ENCODE data around the gene LKAAEAR1. TPM values are rescaled to one million over a fixed set of nuclear protein-coding genes. Genes with fewer than 3 reads are reported as not detected.

The LKAAEAR1 gene
- total and polyA plus RNA-seq, 2 donors from 2014 or later: 0.31 TPM; not detected in 1

DNA sequence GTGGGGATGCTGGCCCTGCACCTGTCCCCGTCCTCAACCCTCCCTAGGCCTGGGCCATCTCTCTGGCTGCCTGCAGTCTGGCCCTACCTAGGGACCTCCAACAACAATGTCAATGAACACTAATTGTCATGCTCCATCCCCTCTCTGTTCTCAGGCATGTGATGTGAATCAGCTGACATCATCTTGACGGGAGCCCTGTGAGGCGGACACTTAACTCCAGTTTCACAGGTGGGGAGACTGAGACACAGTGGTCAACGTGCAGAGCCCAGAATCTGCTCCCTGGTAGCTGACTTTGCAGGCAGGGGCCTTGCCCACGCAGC, 22.0 kb downstream of the LKAAEAR1 start:
- TF ChIP-seq, protein P1, sequence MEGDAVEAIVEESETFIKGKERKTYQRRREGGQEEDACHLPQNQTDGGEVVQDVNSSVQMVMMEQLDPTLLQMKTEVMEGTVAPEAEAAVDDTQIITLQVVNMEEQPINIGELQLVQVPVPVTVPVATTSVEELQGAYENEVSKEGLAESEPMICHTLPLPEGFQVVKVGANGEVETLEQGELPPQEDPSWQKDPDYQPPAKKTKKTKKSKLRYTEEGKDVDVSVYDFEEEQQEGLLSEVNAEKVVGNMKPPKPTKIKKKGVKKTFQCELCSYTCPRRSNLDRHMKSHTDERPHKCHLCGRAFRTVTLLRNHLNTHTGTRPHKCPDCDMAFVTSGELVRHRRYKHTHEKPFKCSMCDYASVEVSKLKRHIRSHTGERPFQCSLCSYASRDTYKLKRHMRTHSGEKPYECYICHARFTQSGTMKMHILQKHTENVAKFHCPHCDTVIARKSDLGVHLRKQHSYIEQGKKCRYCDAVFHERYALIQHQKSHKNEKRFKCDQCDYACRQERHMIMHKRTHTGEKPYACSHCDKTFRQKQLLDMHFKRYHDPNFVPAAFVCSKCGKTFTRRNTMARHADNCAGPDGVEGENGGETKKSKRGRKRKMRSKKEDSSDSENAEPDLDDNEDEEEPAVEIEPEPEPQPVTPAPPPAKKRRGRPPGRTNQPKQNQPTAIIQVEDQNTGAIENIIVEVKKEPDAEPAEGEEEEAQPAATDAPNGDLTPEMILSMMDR (IDR thresholded peaks at IDR 0.05; ENCODE audit: borderline replicate concordance, extremely low read depth, insufficient read depth): no peak
- Histone ChIP-seq H3K4me1 (ENCODE audit: control insufficient read depth in 2 of 3, insufficient read depth in 2 of 3, low read depth in 1 of 3, low read length in 3 of 3) (peaks cover 0 to 19% (median 6%) of the 10 kb centered on the region in 3 donors), H3K36me3 (ENCODE audit: control insufficient read depth in 2 of 3, insufficient read depth in 3 of 3, low read length in 3 of 3) (no peaks in the 10 kb centered on the region), H3K27me3 (ENCODE audit: control insufficient read depth, insufficient read depth, low read length) (no peaks in the 10 kb centered on the region), H3K9me3 (ENCODE audit: control insufficient read depth in 2 of 3, insufficient read depth in 1 of 3, low read length in 3 of 3) (no peaks in the 10 kb centered on the region), H3K4me3 (ENCODE audit: low read length in 3 of 3) (peak overlapping the region in 2 of 3 donors; percentile 58 to 74), H3K9ac (ENCODE audit: low read length in 3 of 3) (peak overlapping the region in 2 of 3 donors; percentile 41 to 73), H3K27ac (ENCODE audit: low read depth in 2 of 2, low read length in 2 of 2) (peak overlapping the region; percentile 65 to 78)
- FAIRE-seq: no peak
- DNase-seq: peak in 1 of 5 donors; percentile 53
- intact Hi-C loops (cut with DNase I): no loop called here

DNA sequence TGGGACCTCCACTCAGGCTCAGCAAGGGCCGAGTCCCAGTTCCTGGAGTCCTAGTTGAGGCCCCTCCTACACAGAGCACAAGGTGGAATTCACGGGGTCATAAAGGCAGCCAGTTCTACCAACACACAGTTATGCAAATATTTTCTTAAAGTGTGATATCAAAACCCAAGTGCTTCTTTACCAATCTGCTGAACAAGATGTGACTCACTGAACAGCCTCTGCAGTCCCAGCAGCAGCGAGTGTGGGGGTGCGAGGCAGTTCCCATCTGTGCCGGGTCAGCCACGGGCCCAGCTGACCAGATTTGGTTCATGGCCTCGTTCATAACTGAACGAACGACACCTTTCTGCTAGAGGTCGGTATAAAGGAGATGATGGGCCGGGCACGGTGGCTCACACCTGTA, 25.7 kb downstream of the LKAAEAR1 start:
- TF ChIP-seq, protein P1 (IDR thresholded peaks at IDR 0.05; ENCODE audit: borderline replicate concordance, extremely low read depth, insufficient read depth): no peak
- DNase-seq (no peak), FAIRE-seq (no peak)
- Histone ChIP-seq H3K27ac (ENCODE audit: low read depth in 2 of 2, low read length in 2 of 2) (no peak overlapping the region), H3K4me3 (ENCODE audit: low read length in 3 of 3) (no peak overlapping the region), H3K9me3 (ENCODE audit: control insufficient read depth in 2 of 3, insufficient read depth in 1 of 3, low read length in 3 of 3) (no peaks in the 10 kb centered on the region), H3K27me3 (ENCODE audit: control insufficient read depth, insufficient read depth, low read length) (no peaks in the 10 kb centered on the region), H3K36me3 (ENCODE audit: control insufficient read depth in 2 of 3, insufficient read depth in 3 of 3, low read length in 3 of 3) (no peaks in the 10 kb centered on the region), H3K9ac (ENCODE audit: low read length in 3 of 3) (no peak overlapping the region), H3K4me1 (ENCODE audit: control insufficient read depth in 2 of 3, insufficient read depth in 2 of 3, low read depth in 1 of 3, low read length in 3 of 3) (peaks cover 0 to 22% (median 0%) of the 10 kb centered on the region in 3 donors)
- intact Hi-C loops (cut with DNase I): loop anchor here (5.0 kb wide), 1 partner anchor 436 kb away; no protein-coding TSS in a partner anchor

DNA sequence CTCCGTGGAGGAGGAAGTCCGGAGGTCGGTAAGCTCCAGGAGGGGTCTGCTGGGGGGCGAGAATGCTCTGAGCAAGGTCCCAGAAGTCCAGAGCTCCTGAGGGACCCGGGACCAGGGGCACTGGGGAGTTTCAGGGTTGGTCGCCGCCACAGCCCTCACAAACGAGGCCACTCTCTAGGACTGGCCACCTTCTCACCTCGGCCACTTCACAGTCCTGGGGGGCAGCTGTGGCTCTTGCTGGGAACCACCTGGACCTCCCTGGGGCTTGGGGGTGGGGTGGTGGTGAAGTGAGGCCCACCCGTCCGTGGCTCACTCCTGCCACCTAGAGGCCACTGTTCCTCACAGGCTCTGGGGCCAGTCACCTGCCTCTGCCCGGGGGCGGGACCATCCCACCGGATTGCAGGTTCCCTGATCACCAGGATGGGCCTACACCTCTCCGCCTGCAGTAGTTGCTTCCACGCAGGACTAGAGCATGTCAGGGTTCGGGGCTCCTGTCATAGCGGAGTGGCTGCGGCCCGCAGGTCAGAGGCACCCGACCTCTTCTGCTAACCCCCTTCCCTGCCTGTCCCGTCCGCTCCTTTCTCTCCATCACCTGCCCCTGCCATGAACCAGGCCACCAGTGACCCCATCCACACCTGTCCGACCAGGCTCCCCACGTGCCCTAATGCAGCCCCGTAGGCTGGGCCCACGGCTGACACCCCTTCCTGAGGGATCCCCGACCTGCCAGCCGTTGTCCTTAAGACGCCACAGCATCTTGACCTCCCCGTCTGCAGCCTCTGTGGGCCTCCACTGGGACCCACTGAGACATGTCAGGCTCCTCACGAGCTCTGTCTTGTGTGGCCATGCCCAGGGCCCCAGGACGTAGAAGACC, 26.3 kb downstream of the LKAAEAR1 start:
- Histone ChIP-seq H3K27ac (ENCODE audit: low read depth in 2 of 2, low read length in 2 of 2) (peak overlapping the region; percentile 7 to 68), H3K4me3 (ENCODE audit: low read length in 3 of 3) (peak overlapping the region in 1 of 3 donors; percentile 29), H3K36me3 (ENCODE audit: control insufficient read depth in 2 of 3, insufficient read depth in 3 of 3, low read length in 3 of 3) (no peaks in the 10 kb centered on the region), H3K27me3 (ENCODE audit: control insufficient read depth, insufficient read depth, low read length) (no peaks in the 10 kb centered on the region), H3K9ac (ENCODE audit: low read length in 3 of 3) (no peak overlapping the region), H3K4me1 (ENCODE audit: control insufficient read depth in 2 of 3, insufficient read depth in 2 of 3, low read depth in 1 of 3, low read length in 3 of 3) (peaks cover 0 to 27% (median 0%) of the 10 kb centered on the region in 3 donors), H3K9me3 (ENCODE audit: control insufficient read depth in 2 of 3, insufficient read depth in 1 of 3, low read length in 3 of 3) (no peaks in the 10 kb centered on the region)
- intact Hi-C loops (cut with DNase I): loop anchor here (5.0 kb wide), 1 partner anchor 436 kb away; no protein-coding TSS in a partner anchor
- TF ChIP-seq, protein P1 (IDR thresholded peaks at IDR 0.05; ENCODE audit: borderline replicate concordance, extremely low read depth, insufficient read depth): peak; percentile 72
- FAIRE-seq (no peak), DNase-seq (peak in 4 of 5 donors; percentile 82 to 93 (median 89))
